Keratinocyte (primary cell): Measurements from ENCODE around the gene RBFOX1. TPM values are rescaled to one million over a fixed set of nuclear protein-coding genes. Genes with fewer than 3 reads are reported as not detected.

Source experiments
- DNase-seq: peaks from one replicate; pipeline ENCODE4 v3.0.0-alpha.2; 2011; ENCODE audit warnings: low read depth, missing footprints, low spot score
- FAIRE-seq: peaks from 2 replicates; lab custom pipeline; 2011; peaks lifted over from hg19 to GRCh38; lab: Jason Lieb, UNC
- H2AFZ ChIP-seq: 2 replicates; pipeline ENCODE4 v1.6.0; 2012; ENCODE audit warnings: low read length, control low read depth, inconsistent platforms; ENCODE audit not compliant: control insufficient read depth
- H3K27ac ChIP-seq: 2 replicates; pipeline ENCODE4 v1.5.1; 2011; ENCODE audit warnings: low read length; ENCODE audit not compliant: control insufficient read depth, insufficient read depth
- H3K27me3 ChIP-seq: 3 replicates; pipeline ENCODE4 v1.6.0; 2011; ENCODE audit warnings: low read length; ENCODE audit not compliant: control insufficient read depth, insufficient read depth; ENCODE audit errors: extremely low read depth
- H3K36me3 ChIP-seq, 2 experiments: 2 replicates in 1 of 2; 3 replicates in 1 of 2; pipeline ENCODE4 v1.5.1; 2011; ENCODE audit warnings: low read length in 2 of 2, mild to moderate bottlenecking in 1 of 2; ENCODE audit not compliant: control insufficient read depth in 2 of 2, insufficient read depth in 2 of 2; ENCODE audit errors: extremely low read depth in 1 of 2
- H3K4me1 ChIP-seq: 3 replicates; pipeline ENCODE4 v1.5.1; 2011; ENCODE audit warnings: low read length; ENCODE audit not compliant: control insufficient read depth, insufficient read depth; ENCODE audit errors: extremely low read depth
- H3K4me2 ChIP-seq: 3 replicates; pipeline ENCODE4 v1.6.0; 2011; ENCODE audit warnings: low read depth, low read length; ENCODE audit not compliant: control insufficient read depth, insufficient read depth; ENCODE audit errors: extremely low read depth
- H3K4me3 ChIP-seq, 3 experiments: fragments of 200-600 bp in 1 of 3; sonication (generic) in 1 of 3; 2 replicates in 2 of 3; 3 replicates in 1 of 3; pipeline ENCODE4 v1.5.1; 2011 to 2016; ENCODE audit warnings: low read length in 3 of 3, mild to moderate bottlenecking in 3 of 3, control low read depth in 2 of 3, inconsistent platforms in 1 of 3, low read depth in 1 of 3, mixed read lengths in 1 of 3, mixed run types in 1 of 3, moderate library complexity in 1 of 3; ENCODE audit not compliant: control insufficient read depth in 2 of 3, insufficient read depth in 2 of 3; ENCODE audit errors: extremely low read depth in 1 of 3
- H3K79me2 ChIP-seq: 2 replicates; pipeline ENCODE4 v1.6.0; 2012; ENCODE audit warnings: low read length; ENCODE audit not compliant: control insufficient read depth, insufficient read depth
- H3K9ac ChIP-seq: 3 replicates; pipeline ENCODE4 v1.6.0; 2011; ENCODE audit warnings: low read length; ENCODE audit not compliant: control insufficient read depth, insufficient read depth; ENCODE audit errors: extremely low read depth
- H3K9me1 ChIP-seq: 3 replicates; pipeline ENCODE4 v1.6.0; 2011; ENCODE audit warnings: low read length; ENCODE audit not compliant: control insufficient read depth, insufficient read depth; ENCODE audit errors: extremely low read depth
- H3K9me3 ChIP-seq: 2 replicates; pipeline ENCODE4 v1.5.1; 2012; ENCODE audit warnings: low read depth, low read length; ENCODE audit not compliant: control insufficient read depth
- H4K20me1 ChIP-seq: 3 replicates; pipeline ENCODE4 v1.6.0; 2011; ENCODE audit warnings: low read length; ENCODE audit not compliant: control insufficient read depth, insufficient read depth; ENCODE audit errors: extremely low read depth
- EZH2 ChIP-seq: IDR thresholded peaks from one replicate; pipeline ENCODE4 v1.6.1; 2012; ENCODE audit warnings: inconsistent platforms, mild to moderate bottlenecking, low read length, moderate library complexity
- dilution Hi-C: fragments of 300-500 bp; cut with MboI; formaldehyde crosslinking; loops from one replicate; pipeline ENCODE4 v1.7.0; 2020; ENCODE audit warnings: low sequenced_read_pairs; ENCODE audit not compliant: extremely low pct_ligation_motif_present
- polyA plus RNA-seq, 5 experiments: library from polyadenylated mRNA; depleted of rRNA in 3 of 5; stranded (reverse) in 3 of 5; stranded (forward) in 1 of 5; unstranded in 1 of 5; fragments of >200 nt; gene quantifications; 1 replicate in 1 of 5; 2 replicates in 3 of 5; 3 replicates in 1 of 5; pipeline versions ENCODE4 v1.2.1 to v1.2.3, GENCODE V29; 2011 to 2012; ENCODE audit warnings: missing spikeins in 2 of 5, low read depth in 1 of 5, low replicate concordance in 1 of 5
- TF ChIP-seq, protein P1 (sequence below), 3 experiments: IDR thresholded peaks in 1 of 3; conservative IDR thresholded peaks in 1 of 3; optimal IDR thresholded peaks in 1 of 3; 2 replicates in 2 of 3; 3 replicates in 1 of 3; pipeline versions ENCODE3 to v1.5.1; 2011; ENCODE audit warnings: low read length in 3 of 3, mild to moderate bottlenecking in 3 of 3, moderate library complexity in 2 of 3, control low read depth in 1 of 3, inconsistent platforms in 1 of 3; ENCODE audit not compliant: insufficient read depth in 2 of 3; ENCODE audit errors: extremely low read depth in 1 of 3

The RBFOX1 gene
- polyA plus RNA-seq, 1 donor (not counting 4 experiments of a cell fraction or from before 2014, with no cell fraction given), result not detected

DNA sequence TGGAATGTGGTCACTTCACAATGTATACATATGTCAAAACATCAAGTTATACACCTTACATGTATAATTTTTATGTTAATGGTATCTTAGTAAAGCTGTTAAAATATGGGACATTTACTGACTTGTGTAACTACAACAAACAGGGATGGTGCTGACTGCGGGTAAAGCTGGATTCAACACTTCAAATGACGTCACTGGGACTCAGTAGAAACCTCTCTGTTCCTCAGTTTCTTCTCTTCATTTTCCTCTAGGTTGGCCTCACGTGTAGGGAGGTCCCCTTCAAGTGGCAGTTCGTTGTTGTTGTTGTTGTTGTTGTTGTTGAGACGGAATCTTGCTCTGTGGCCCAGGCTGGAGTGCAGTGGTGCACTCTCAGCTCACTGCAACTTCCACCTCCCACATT is 182.9 kb downstream of the RBFOX1 start:
- Histone ChIP-seq H4K20me1 (no peaks in the 10 kb centered on the region), H3K4me2 (no peak overlapping the region), H3K4me3 (no peak overlapping the region), H3K79me2 (no peaks in the 10 kb centered on the region), H3K27me3 (no peaks in the 10 kb centered on the region), H3K4me1 (no peaks in the 10 kb centered on the region), H3K9ac (no peak overlapping the region), H2AFZ (no peak overlapping the region), H3K9me3 (peaks cover 2% of the 10 kb centered on the region), H3K36me3 (no peaks in the 10 kb centered on the region), H3K27ac (no peak overlapping the region), H3K9me1 (no peaks in the 10 kb centered on the region)
- dilution Hi-C loops, result no loop called here
- FAIRE-seq, result no peak
- no peak for TF ChIP-seq EZH2
- TF ChIP-seq, protein P1, sequence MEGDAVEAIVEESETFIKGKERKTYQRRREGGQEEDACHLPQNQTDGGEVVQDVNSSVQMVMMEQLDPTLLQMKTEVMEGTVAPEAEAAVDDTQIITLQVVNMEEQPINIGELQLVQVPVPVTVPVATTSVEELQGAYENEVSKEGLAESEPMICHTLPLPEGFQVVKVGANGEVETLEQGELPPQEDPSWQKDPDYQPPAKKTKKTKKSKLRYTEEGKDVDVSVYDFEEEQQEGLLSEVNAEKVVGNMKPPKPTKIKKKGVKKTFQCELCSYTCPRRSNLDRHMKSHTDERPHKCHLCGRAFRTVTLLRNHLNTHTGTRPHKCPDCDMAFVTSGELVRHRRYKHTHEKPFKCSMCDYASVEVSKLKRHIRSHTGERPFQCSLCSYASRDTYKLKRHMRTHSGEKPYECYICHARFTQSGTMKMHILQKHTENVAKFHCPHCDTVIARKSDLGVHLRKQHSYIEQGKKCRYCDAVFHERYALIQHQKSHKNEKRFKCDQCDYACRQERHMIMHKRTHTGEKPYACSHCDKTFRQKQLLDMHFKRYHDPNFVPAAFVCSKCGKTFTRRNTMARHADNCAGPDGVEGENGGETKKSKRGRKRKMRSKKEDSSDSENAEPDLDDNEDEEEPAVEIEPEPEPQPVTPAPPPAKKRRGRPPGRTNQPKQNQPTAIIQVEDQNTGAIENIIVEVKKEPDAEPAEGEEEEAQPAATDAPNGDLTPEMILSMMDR (optimal IDR thresholded peaks at IDR 0.05 in 1 of 3, IDR thresholded peaks at IDR 0.05 in 1 of 3, conservative IDR thresholded peaks at IDR 0.05 in 1 of 3; ENCODE audit: extremely low read depth in 1 of 3, insufficient read depth in 2 of 3, low read length in 3 of 3), result no peak
- DNase-seq, result no peak

DNA sequence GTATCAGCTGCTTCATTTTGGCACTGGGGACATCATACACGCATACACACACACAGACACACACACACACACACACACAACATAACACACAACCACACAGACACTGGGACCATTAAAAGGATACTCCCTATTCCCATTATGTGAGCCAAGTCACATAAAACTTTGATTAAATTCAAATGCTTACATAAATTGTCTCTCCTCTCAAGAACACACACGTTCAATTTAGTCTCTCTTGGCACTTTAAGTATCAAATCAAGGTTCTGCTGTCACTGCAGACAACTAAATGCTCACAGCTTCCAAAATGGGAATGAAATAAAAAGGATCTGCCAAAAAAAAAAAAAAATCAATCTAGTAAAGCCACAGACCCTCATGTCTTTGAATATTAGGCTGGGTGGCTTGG is 184.9 kb downstream of the RBFOX1 start:
- dilution Hi-C loops, result no loop called here
- Histone ChIP-seq H3K79me2 (no peaks in the 10 kb centered on the region), H3K4me1 (no peaks in the 10 kb centered on the region), H3K9me3 (peaks cover 2% of the 10 kb centered on the region), H3K36me3 (no peaks in the 10 kb centered on the region), H3K4me2 (no peak overlapping the region), H3K27me3 (no peaks in the 10 kb centered on the region), H3K27ac (no peak overlapping the region), H3K9me1 (no peaks in the 10 kb centered on the region), H3K4me3 (no peak overlapping the region), H4K20me1 (no peaks in the 10 kb centered on the region), H3K9ac (no peak overlapping the region), H2AFZ (no peak overlapping the region)
- DNase-seq (no peak), FAIRE-seq (no peak)
- no peak for TF ChIP-seq EZH2
- TF ChIP-seq, protein P1 (optimal IDR thresholded peaks at IDR 0.05 in 1 of 3, IDR thresholded peaks at IDR 0.05 in 1 of 3, conservative IDR thresholded peaks at IDR 0.05 in 1 of 3; ENCODE audit: extremely low read depth in 1 of 3, insufficient read depth in 2 of 3, low read length in 3 of 3), result no peak
